HEK293T (cell line): Measurements from ENCODE around the gene COX5B.

Experiments used
- CTCF ChIA-PET: fragments of 350-600 bp; formaldehyde crosslinking; extraction: SDS; loops from one replicate; lab custom pipeline; 2021; ENCODE audit warnings: antibody characterized with exemption, inconsistent platforms; lab: Yijun Ruan, JAX
- POLR2A ChIA-PET: fragments of 350-600 bp; formaldehyde crosslinking; extraction: SDS; loops from one replicate; lab custom pipeline; 2020; ENCODE audit warnings: antibody characterized with exemption, inconsistent platforms; lab: Yijun Ruan, JAX
- DNase-seq: peaks from one replicate; pipeline ENCODE4 v3.0.0; 2012; ENCODE audit warnings: mixed read lengths; ENCODE audit errors: extremely low spot score
- ARNT ChIP-seq: fragments of 450-650 bp; IDR thresholded peaks from 2 replicates; pipeline ENCODE4 v1.6.1; 2017; ENCODE audit warnings: mild to moderate bottlenecking
- BHLHE40 ChIP-seq: fragments of 450-650 bp; IDR thresholded peaks from 2 replicates; pipeline ENCODE4 v1.6.1; 2016; ENCODE audit warnings: mild to moderate bottlenecking, moderate library complexity, borderline replicate concordance
- CTBP1 ChIP-seq: fragments of 450-650 bp; IDR thresholded peaks from 2 replicates; pipeline ENCODE4 v1.6.1; 2016; ENCODE audit warnings: borderline replicate concordance
- ELF4 ChIP-seq: fragments of 450-650 bp; IDR thresholded peaks from 2 replicates; pipeline ENCODE4 v1.6.1; 2017; ENCODE audit warnings: antibody characterized with exemption
- FOXA1 ChIP-seq: fragments of 450-650 bp; IDR thresholded peaks from 2 replicates; pipeline ENCODE4 v1.6.1; 2016; ENCODE audit warnings: mild to moderate bottlenecking
- FOXK2 ChIP-seq: fragments of 450-650 bp; IDR thresholded peaks from 2 replicates; pipeline ENCODE4 v1.6.1; 2016; ENCODE audit warnings: mild to moderate bottlenecking
- FOXM1 ChIP-seq: fragments of 450-650 bp; IDR thresholded peaks from 2 replicates; pipeline ENCODE4 v1.6.1; 2017; ENCODE audit warnings: mild to moderate bottlenecking, borderline replicate concordance
- HDGF ChIP-seq: fragments of 450-650 bp; IDR thresholded peaks from 2 replicates; pipeline ENCODE4 v1.6.1; 2017; ENCODE audit warnings: antibody characterized with exemption, borderline replicate concordance
- L3MBTL2 ChIP-seq: fragments of 450-650 bp; conservative IDR thresholded peaks from 2 replicates; pipeline ENCODE4 v1.6.1; 2016; ENCODE audit warnings: mild to moderate bottlenecking
- LEF1 ChIP-seq: fragments of 450-650 bp; IDR thresholded peaks from 2 replicates; pipeline ENCODE4 v1.6.1; 2017; ENCODE audit warnings: mild to moderate bottlenecking, borderline replicate concordance
- NFRKB ChIP-seq: fragments of 450-650 bp; IDR thresholded peaks from 2 replicates; pipeline ENCODE4 v1.6.1; 2016; ENCODE audit warnings: mild to moderate bottlenecking, moderate library complexity
- SP1 ChIP-seq: fragments of 450-650 bp; IDR thresholded peaks from 2 replicates; pipeline ENCODE4 v1.6.1; 2017
- SUZ12 ChIP-seq: fragments of 450-650 bp; IDR thresholded peaks from 2 replicates; pipeline ENCODE4 v1.6.1; 2016; ENCODE audit warnings: mild to moderate bottlenecking
- TARDBP ChIP-seq: fragments of 450-650 bp; IDR thresholded peaks from 2 replicates; pipeline ENCODE4 v1.6.1; 2016
- ZNF384 ChIP-seq: fragments of 450-650 bp; IDR thresholded peaks from 2 replicates; pipeline ENCODE4 v1.6.1; 2016
- TF ChIP-seq, protein P1 (sequence below): fragments of 450-650 bp; IDR thresholded peaks from 2 replicates; pipeline ENCODE4 v1.6.1; 2016

Gene COX5B

GRCh38 chr2:97653874-97654273, 8.0 kb downstream of the COX5B start:
- no peak for DNase-seq
- POLR2A ChIA-PET: interaction anchor here (4.9 to 5.2 kb wide), 2 partner anchors 8 to 10 kb away, joined by 40 to 60 read pairs; partner anchors contain the start of genes ACTR1B and COX5B
- TF ChIP-seq, protein P1, sequence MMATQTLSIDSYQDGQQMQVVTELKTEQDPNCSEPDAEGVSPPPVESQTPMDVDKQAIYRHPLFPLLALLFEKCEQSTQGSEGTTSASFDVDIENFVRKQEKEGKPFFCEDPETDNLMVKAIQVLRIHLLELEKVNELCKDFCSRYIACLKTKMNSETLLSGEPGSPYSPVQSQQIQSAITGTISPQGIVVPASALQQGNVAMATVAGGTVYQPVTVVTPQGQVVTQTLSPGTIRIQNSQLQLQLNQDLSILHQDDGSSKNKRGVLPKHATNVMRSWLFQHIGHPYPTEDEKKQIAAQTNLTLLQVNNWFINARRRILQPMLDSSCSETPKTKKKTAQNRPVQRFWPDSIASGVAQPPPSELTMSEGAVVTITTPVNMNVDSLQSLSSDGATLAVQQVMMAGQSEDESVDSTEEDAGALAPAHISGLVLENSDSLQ: no peak
- TF ChIP-seq TARDBP: no peak
- TF ChIP-seq CTBP1: no peak
- TF ChIP-seq ELF4: no peak
- TF ChIP-seq NFRKB: no peak
- no peak for TF ChIP-seq HDGF
- no peak for TF ChIP-seq FOXM1
- no peak for TF ChIP-seq ARNT
- no peak for TF ChIP-seq SP1
- no peak for TF ChIP-seq BHLHE40
- TF ChIP-seq FOXK2: no peak
- TF ChIP-seq ZNF384: no peak
- no peak for TF ChIP-seq SUZ12
- no peak for TF ChIP-seq L3MBTL2
- TF ChIP-seq FOXA1: no peak
- TF ChIP-seq LEF1: no peak
- CTCF ChIA-PET: no interaction called here

DNA sequence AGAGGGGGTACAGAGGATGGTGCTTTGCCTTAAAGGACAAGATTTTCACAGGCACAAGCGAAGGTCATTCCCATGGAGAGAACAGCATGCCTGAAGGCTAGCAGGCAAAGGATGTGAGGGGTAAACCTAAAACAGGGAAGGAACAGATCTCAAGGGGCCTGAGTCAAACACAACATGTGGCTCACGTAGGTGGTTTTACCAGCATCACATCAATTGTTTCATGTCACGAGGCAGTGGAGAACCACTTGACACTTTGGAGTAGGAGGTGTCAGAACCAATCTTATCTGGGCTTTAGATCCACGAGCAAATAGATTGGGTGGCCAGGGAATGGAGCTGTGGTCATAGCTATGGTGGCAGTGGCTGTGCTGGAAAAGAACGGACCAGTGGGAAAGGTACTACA, 8.4 kb downstream of the COX5B start:
- CTCF ChIA-PET: no interaction called here
- POLR2A ChIA-PET: interaction anchor here (1.5 to 5.2 kb wide), 4 partner anchors 9 to 10 kb away, joined by 5 to 60 read pairs (median 24); partner anchors contain the start of genes ACTR1B and COX5B
- no peak for DNase-seq
- TF ChIP-seq ZNF384 (no peak), ELF4 (no peak), HDGF (no peak), FOXK2 (no peak), LEF1 (no peak), L3MBTL2 (no peak), BHLHE40 (no peak), NFRKB (no peak), FOXA1 (no peak)

- no peak for DNase-seq
- TF ChIP-seq NFRKB: no peak
- TF ChIP-seq TARDBP: no peak
- no peak for TF ChIP-seq BHLHE40
- TF ChIP-seq FOXK2: no peak
- TF ChIP-seq ELF4: no peak
- no peak for TF ChIP-seq HDGF
- no peak for TF ChIP-seq L3MBTL2
- no peak for TF ChIP-seq SUZ12
- TF ChIP-seq, protein P1: no peak
- TF ChIP-seq CTBP1: no peak
- TF ChIP-seq ZNF384: no peak
- TF ChIP-seq FOXM1: no peak
- no peak for TF ChIP-seq LEF1
- no peak for TF ChIP-seq FOXA1
- TF ChIP-seq ARNT: no peak
- no peak for TF ChIP-seq SP1
- ChIA-PET CTCF (no interaction called here), POLR2A (interaction anchor here (1.5 to 5.2 kb wide), 3 partner anchors 8 to 9 kb away, joined by 5 to 40 read pairs (median 7); partner anchors contain the start of genes ACTR1B and COX5B)
Observed at GRCh38 chr2:97654791-97655190, 8.9 kb downstream of the COX5B start.

GRCh38 chr2:97656129-97656755, 10.4 kb downstream of the COX5B start:
- DNase-seq: no peak
- no peak for TF ChIP-seq ELF4
- no peak for TF ChIP-seq BHLHE40
- no peak for TF ChIP-seq ZNF384
- TF ChIP-seq SP1: no peak
- TF ChIP-seq, protein P1: no peak
- no peak for TF ChIP-seq ARNT
- TF ChIP-seq SUZ12: no peak
- TF ChIP-seq TARDBP: no peak
- no peak for TF ChIP-seq FOXA1
- TF ChIP-seq FOXK2: no peak
- no peak for TF ChIP-seq L3MBTL2
- no peak for TF ChIP-seq CTBP1
- no peak for TF ChIP-seq FOXM1
- no peak for TF ChIP-seq HDGF
- TF ChIP-seq LEF1: no peak
- no peak for TF ChIP-seq NFRKB
- ChIA-PET POLR2A (interaction anchor here (5.2 kb wide), 1 partner anchor 11 kb away, joined by 40 read pairs; the partner anchor contains the start of gene COX5B), CTCF (no interaction called here)

GRCh38 chr2:97656905-97657587, 11.2 kb downstream of the COX5B start:
- TF ChIP-seq L3MBTL2 (no peak), HDGF (no peak), ELF4 (no peak), FOXA1 (no peak), ARNT (no peak), TARDBP (no peak), NFRKB (no peak), SP1 (no peak), SUZ12 (no peak), FOXM1 (no peak), BHLHE40 (no peak)
- TF ChIP-seq, protein P1: no peak
- CTCF ChIA-PET: no interaction called here
- DNase-seq: no peak
- POLR2A ChIA-PET: interaction anchor here (5.2 kb wide), 1 partner anchor 12 kb away, joined by 40 read pairs; the partner anchor contains the start of gene COX5B
